WTC11 (cell line): ENCODE results near the gene FHOD3. TPM values are rescaled to one million over a fixed set of nuclear protein-coding genes. Genes with fewer than 3 reads are reported as not detected.

ENCODE experiments used
- ATAC-seq: fragments of 200-7000 bp; cut with Tn5 transposase; 2 replicates; pipeline ENCODE4 v1.10.0; 2021; ENCODE audit warnings: mild to moderate bottlenecking, moderate library complexity
- CTCF ChIA-PET: fragments of 300-600 bp; sonication (Branson Sonifier 250); formaldehyde crosslinking; loops from one replicate; lab custom pipeline; 2021; ENCODE audit warnings: antibody characterized with exemption; lab: Charles Lee
- POLR2A ChIA-PET: fragments of 350-600 bp; sonication (Branson Sonifier 250); formaldehyde crosslinking; loops from one replicate; lab custom pipeline; 2021; ENCODE audit warnings: antibody characterized with exemption; lab: Charles Lee
- DNase-seq: peaks from one replicate; pipeline ENCODE4 v3.0.0; 2021; ENCODE audit warnings: low spot score
- H3K27ac Mint-ChIP-seq: 2 replicates; pipeline ENCODE4 v1.8.0; 2021; ENCODE audit warnings: mixed read lengths
- H3K27me3 Mint-ChIP-seq: 2 replicates; pipeline ENCODE4 v1.8.0; 2021; ENCODE audit warnings: low read depth, mild to moderate bottlenecking, moderate library complexity, mixed read lengths
- H3K36me3 Mint-ChIP-seq: 2 replicates; pipeline ENCODE4 v1.8.0; 2021; ENCODE audit warnings: mixed read lengths
- H3K4me1 Mint-ChIP-seq: 2 replicates; pipeline ENCODE4 v1.8.0; 2022; ENCODE audit warnings: mixed read lengths
- H3K4me3 Mint-ChIP-seq: 2 replicates; pipeline ENCODE4 v1.8.0; 2021; ENCODE audit warnings: mild to moderate bottlenecking, moderate library complexity, mixed read lengths
- H3K9me3 Mint-ChIP-seq: 2 replicates; pipeline ENCODE4 v1.8.0; 2021; ENCODE audit warnings: mixed read lengths
- CBFB ChIP-seq: sonication (generic); formaldehyde crosslinking; IDR thresholded peaks from 2 replicates; pipeline ENCODE4 v1.8.1; 2022; ENCODE audit warnings: mild to moderate bottlenecking, low read depth, missing genetic modification reagents
- CREB1 ChIP-seq: sonication (generic); formaldehyde crosslinking; IDR thresholded peaks from 2 replicates; pipeline ENCODE4 v1.8.0; 2023; ENCODE audit warnings: mild to moderate bottlenecking, missing genetic modification reagents
- CREM ChIP-seq: sonication (generic); formaldehyde crosslinking; IDR thresholded peaks from 2 replicates; pipeline ENCODE4 v1.8.1; 2022; ENCODE audit warnings: mild to moderate bottlenecking, missing genetic modification reagents, moderate library complexity
- ELF4 ChIP-seq: sonication (generic); formaldehyde crosslinking; IDR thresholded peaks from 2 replicates; pipeline ENCODE4 v1.8.1; 2022; ENCODE audit warnings: low read depth, mild to moderate bottlenecking, moderate library complexity, missing genetic modification reagents
- EMX1 ChIP-seq: fragments of 250-450 bp; sonication (Bioruptor Pico); IDR thresholded peaks from 2 replicates; pipeline ENCODE4 v1.8.0; 2021; ENCODE audit warnings: mild to moderate bottlenecking
- IRF2 ChIP-seq: sonication (generic); formaldehyde crosslinking; IDR thresholded peaks from 2 replicates; pipeline ENCODE4 v1.8.0; 2022; ENCODE audit warnings: low read depth, missing genetic modification reagents, borderline replicate concordance
- RORB ChIP-seq: fragments of 250-450 bp; sonication (Bioruptor Pico); IDR thresholded peaks from 2 replicates; pipeline ENCODE4 v1.9.0; 2021; ENCODE audit warnings: mild to moderate bottlenecking
- SOX15 ChIP-seq: fragments of 250-450 bp; sonication (Bioruptor Pico); IDR thresholded peaks from 2 replicates; pipeline ENCODE4 v1.9.0; 2021; ENCODE audit warnings: mild to moderate bottlenecking
- SP1 ChIP-seq: sonication (generic); formaldehyde crosslinking; conservative IDR thresholded peaks from 2 replicates; pipeline ENCODE4 v1.8.1; 2022; ENCODE audit warnings: missing genetic modification reagents
- ZNF121 ChIP-seq: sonication (generic); formaldehyde crosslinking; IDR thresholded peaks from 2 replicates; pipeline ENCODE4 v1.8.0; 2023; ENCODE audit warnings: missing genetic modification reagents
- ZNF138 ChIP-seq: sonication (generic); formaldehyde crosslinking; conservative IDR thresholded peaks from 2 replicates; pipeline ENCODE4 v1.8.1; 2022; ENCODE audit warnings: mild to moderate bottlenecking, moderate library complexity, missing genetic modification reagents
- ZNF396 ChIP-seq: fragments of 250-450 bp; sonication (Bioruptor Pico); IDR thresholded peaks from 2 replicates; pipeline ENCODE4 v1.8.0; 2021; ENCODE audit warnings: mild to moderate bottlenecking, moderate library complexity, borderline replicate concordance
- ZNF416 ChIP-seq: fragments of 250-450 bp; sonication (Bioruptor Pico); IDR thresholded peaks from 2 replicates; pipeline ENCODE4 v1.9.0; 2021; ENCODE audit warnings: mild to moderate bottlenecking, inconsistent platforms
- ZNF423 ChIP-seq: fragments of 250-450 bp; sonication (Bioruptor Pico); IDR thresholded peaks from 2 replicates; pipeline ENCODE4 v2.1.2; 2022; ENCODE audit warnings: mild to moderate bottlenecking, moderate library complexity
- ZNF425 ChIP-seq: fragments of 250-450 bp; sonication (Bioruptor Pico); conservative IDR thresholded peaks from 2 replicates; pipeline ENCODE4 v1.9.0; 2021; ENCODE audit warnings: mild to moderate bottlenecking
- total RNA-seq: library from RNA; stranded (reverse); gene quantifications from 3 replicates; pipeline ENCODE4 v1.2.3, GENCODE V29; 2021
- TF ChIP-seq, protein P1 (sequence below): sonication (generic); formaldehyde crosslinking; IDR thresholded peaks from 2 replicates; pipeline ENCODE4 v1.8.0; 2022; ENCODE audit warnings: missing genetic modification reagents
- TF ChIP-seq, protein P2 (sequence below): sonication (generic); formaldehyde crosslinking; IDR thresholded peaks from 2 replicates; pipeline ENCODE4 v1.8.0; 2023; ENCODE audit warnings: missing genetic modification reagents, mild to moderate bottlenecking, borderline replicate concordance
- TF ChIP-seq, protein P3 (sequence below): sonication (generic); formaldehyde crosslinking; conservative IDR thresholded peaks from 2 replicates; pipeline ENCODE4 v1.8.1; 2023; ENCODE audit warnings: mild to moderate bottlenecking, low read depth, missing genetic modification reagents, moderate library complexity

The FHOD3 gene
- total RNA-seq, 1 experiment from 2014 or later, result 3.8 TPM

DNA sequence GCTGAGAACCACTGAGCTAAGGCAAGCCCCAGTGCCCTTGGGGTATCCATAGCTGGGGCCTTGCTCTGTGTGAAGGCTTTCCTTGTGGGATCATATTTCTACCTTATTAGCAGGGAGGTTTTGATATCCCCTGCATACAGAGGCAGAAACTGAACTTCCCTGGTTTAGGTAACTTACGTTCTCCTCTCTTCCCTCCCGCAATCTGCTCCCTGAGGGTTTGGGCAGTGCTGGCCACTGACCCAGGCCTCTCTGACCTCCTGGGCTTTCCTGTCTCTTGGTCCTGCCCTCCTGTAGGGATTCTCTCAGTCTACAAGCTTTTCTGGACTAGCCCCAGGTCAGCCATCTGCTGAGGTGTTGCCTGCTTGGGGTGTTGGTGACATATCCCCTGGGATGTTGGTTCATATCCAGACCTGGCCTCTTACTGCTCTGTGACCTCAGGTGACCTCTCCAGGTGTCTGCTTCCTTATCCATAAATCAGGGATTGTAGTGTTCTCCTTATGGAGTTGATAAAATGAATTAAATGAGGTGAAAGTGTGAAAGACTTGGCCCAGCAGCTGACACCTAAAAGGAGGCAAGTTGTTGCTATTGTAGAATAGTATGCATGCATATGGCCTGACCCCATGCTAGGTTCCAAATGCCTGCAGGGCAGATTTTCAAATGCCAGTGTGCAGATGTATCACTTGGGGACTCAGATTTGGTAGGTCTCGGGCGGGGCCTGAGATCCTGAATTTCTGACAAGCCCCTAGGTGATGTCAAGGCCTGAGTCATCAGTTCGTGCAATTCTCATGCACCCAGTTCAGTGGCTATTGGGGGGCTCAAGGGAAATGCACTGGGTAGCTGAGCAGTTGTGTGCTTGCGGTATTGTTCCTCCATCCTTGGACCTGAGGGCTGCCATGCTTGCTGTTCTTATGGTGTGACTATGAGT lies 106.6 kb downstream of the FHOD3 start:
- no peaks in the 10 kb centered on the region for H3K36me3 Mint-ChIP-seq
- TF ChIP-seq ZNF416 (CRISPR knock-in tag) (no peak), RORB (CRISPR knock-in tag) (no peak), ELF4 (CRISPR knock-in tag) (no peak), IRF2 (CRISPR knock-in tag) (no peak), SOX15 (CRISPR knock-in tag) (no peak), CREM (CRISPR knock-in tag) (no peak), ZNF121 (no peak), CREB1 (CRISPR knock-in tag) (no peak)
- TF ChIP-seq, protein P1, sequence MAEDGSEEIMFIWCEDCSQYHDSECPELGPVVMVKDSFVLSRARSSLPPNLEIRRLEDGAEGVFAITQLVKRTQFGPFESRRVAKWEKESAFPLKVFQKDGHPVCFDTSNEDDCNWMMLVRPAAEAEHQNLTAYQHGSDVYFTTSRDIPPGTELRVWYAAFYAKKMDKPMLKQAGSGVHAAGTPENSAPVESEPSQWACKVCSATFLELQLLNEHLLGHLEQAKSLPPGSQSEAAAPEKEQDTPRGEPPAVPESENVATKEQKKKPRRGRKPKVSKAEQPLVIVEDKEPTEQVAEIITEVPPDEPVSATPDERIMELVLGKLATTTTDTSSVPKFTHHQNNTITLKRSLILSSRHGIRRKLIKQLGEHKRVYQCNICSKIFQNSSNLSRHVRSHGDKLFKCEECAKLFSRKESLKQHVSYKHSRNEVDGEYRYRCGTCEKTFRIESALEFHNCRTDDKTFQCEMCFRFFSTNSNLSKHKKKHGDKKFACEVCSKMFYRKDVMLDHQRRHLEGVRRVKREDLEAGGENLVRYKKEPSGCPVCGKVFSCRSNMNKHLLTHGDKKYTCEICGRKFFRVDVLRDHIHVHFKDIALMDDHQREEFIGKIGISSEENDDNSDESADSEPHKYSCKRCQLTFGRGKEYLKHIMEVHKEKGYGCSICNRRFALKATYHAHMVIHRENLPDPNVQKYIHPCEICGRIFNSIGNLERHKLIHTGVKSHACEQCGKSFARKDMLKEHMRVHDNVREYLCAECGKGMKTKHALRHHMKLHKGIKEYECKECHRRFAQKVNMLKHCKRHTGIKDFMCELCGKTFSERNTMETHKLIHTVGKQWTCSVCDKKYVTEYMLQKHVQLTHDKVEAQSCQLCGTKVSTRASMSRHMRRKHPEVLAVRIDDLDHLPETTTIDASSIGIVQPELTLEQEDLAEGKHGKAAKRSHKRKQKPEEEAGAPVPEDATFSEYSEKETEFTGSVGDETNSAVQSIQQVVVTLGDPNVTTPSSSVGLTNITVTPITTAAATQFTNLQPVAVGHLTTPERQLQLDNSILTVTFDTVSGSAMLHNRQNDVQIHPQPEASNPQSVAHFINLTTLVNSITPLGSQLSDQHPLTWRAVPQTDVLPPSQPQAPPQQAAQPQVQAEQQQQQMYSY (CRISPR knock-in tag), result no peak
- TF ChIP-seq, protein P2, sequence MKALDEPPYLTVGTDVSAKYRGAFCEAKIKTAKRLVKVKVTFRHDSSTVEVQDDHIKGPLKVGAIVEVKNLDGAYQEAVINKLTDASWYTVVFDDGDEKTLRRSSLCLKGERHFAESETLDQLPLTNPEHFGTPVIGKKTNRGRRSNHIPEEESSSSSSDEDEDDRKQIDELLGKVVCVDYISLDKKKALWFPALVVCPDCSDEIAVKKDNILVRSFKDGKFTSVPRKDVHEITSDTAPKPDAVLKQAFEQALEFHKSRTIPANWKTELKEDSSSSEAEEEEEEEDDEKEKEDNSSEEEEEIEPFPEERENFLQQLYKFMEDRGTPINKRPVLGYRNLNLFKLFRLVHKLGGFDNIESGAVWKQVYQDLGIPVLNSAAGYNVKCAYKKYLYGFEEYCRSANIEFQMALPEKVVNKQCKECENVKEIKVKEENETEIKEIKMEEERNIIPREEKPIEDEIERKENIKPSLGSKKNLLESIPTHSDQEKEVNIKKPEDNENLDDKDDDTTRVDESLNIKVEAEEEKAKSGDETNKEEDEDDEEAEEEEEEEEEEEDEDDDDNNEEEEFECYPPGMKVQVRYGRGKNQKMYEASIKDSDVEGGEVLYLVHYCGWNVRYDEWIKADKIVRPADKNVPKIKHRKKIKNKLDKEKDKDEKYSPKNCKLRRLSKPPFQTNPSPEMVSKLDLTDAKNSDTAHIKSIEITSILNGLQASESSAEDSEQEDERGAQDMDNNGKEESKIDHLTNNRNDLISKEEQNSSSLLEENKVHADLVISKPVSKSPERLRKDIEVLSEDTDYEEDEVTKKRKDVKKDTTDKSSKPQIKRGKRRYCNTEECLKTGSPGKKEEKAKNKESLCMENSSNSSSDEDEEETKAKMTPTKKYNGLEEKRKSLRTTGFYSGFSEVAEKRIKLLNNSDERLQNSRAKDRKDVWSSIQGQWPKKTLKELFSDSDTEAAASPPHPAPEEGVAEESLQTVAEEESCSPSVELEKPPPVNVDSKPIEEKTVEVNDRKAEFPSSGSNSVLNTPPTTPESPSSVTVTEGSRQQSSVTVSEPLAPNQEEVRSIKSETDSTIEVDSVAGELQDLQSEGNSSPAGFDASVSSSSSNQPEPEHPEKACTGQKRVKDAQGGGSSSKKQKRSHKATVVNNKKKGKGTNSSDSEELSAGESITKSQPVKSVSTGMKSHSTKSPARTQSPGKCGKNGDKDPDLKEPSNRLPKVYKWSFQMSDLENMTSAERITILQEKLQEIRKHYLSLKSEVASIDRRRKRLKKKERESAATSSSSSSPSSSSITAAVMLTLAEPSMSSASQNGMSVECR (CRISPR knock-in tag), result no peak
- TF ChIP-seq, protein P3, sequence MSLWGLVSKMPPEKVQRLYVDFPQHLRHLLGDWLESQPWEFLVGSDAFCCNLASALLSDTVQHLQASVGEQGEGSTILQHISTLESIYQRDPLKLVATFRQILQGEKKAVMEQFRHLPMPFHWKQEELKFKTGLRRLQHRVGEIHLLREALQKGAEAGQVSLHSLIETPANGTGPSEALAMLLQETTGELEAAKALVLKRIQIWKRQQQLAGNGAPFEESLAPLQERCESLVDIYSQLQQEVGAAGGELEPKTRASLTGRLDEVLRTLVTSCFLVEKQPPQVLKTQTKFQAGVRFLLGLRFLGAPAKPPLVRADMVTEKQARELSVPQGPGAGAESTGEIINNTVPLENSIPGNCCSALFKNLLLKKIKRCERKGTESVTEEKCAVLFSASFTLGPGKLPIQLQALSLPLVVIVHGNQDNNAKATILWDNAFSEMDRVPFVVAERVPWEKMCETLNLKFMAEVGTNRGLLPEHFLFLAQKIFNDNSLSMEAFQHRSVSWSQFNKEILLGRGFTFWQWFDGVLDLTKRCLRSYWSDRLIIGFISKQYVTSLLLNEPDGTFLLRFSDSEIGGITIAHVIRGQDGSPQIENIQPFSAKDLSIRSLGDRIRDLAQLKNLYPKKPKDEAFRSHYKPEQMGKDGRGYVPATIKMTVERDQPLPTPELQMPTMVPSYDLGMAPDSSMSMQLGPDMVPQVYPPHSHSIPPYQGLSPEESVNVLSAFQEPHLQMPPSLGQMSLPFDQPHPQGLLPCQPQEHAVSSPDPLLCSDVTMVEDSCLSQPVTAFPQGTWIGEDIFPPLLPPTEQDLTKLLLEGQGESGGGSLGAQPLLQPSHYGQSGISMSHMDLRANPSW, result no peak
- TF ChIP-seq, all 79 proteins: peak for 0
- Mint-ChIP-seq H3K4me3 (no peak overlapping the region), H3K27ac (no peak overlapping the region), H3K9me3 (no peaks in the 10 kb centered on the region), H3K27me3 (no peaks in the 10 kb centered on the region), H3K4me1 (peaks cover 14% of the 10 kb centered on the region)
- DNase-seq, result no peak
- ChIA-PET POLR2A (no interaction called here), CTCF (no interaction called here)
- no peak for ATAC-seq

DNA sequence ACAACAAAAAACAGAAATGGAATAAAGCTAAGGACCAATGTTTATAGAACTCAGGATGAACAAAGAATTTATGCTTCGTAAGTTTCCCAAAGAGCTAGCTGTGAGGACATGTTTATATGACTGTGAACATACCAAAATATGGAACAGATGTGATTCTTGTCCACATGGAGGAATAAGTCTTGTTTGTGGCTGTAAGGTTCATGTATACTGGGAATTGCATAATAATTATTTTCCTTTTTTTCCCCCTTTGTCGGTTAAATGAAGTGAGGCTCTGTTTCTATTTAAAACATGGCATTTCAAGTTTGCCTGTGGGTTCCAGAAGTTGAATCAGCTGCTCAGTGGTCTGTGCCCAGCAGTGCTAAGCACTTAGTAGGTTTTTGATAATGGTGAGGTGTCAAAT lies 108.1 kb downstream of the FHOD3 start:
- Mint-ChIP-seq H3K27me3 (no peaks in the 10 kb centered on the region), H3K27ac (no peak overlapping the region), H3K36me3 (no peaks in the 10 kb centered on the region), H3K9me3 (no peaks in the 10 kb centered on the region), H3K4me1 (peaks cover 14% of the 10 kb centered on the region)
- ChIA-PET POLR2A (interaction anchor here (0.7 kb wide), 1 partner anchor 88 kb away, joined by 3 read pairs; no protein-coding TSS in a partner anchor), CTCF (interaction anchor here (1.0 to 1.2 kb wide), 2 partner anchors 14 to 310 kb away, joined by 3 read pairs; no protein-coding TSS in a partner anchor)
- ATAC-seq, result no peak
- TF ChIP-seq ZNF121 (no peak), ZNF138 (CRISPR knock-in tag) (no peak), ZNF423 (CRISPR knock-in tag) (no peak), EMX1 (CRISPR knock-in tag) (no peak), CBFB (CRISPR knock-in tag) (no peak), ZNF425 (CRISPR knock-in tag) (no peak), ZNF396 (CRISPR knock-in tag) (no peak), SP1 (CRISPR knock-in tag) (no peak)
- TF ChIP-seq, protein P3, result no peak
- TF ChIP-seq, all 79 proteins: peak for 0
- DNase-seq, result no peak
- H3K4me3 Mint-ChIP-seq, result no peak overlapping the region
